ENCODE data around the gene RGS2. TPM values are rescaled to one million over a fixed set of nuclear protein-coding genes. Genes with fewer than 3 reads are reported as not detected.

RGS2 gene
- total and polyA plus RNA-seq, 2 experiments from 2014 or later: 196 to 283 TPM

GRCh38 chr1:192814805-192815204 is 6.0 kb downstream of the RGS2 start:
- no peak overlapping the region for H2AFZ ChIP-seq
- DNase-seq (ENCODE audit: low spot score): no peak
- H3K4me3 ChIP-seq: no peak overlapping the region
- peaks cover 10% of the 10 kb centered on the region for H3K36me3 ChIP-seq (replicated peaks; ENCODE audit: insufficient read depth, low read depth)
- peaks cover 6% of the 10 kb centered on the region for H4K20me1 ChIP-seq (ENCODE audit: insufficient read depth, poor library complexity, severe bottlenecking)
- no peak for TF ChIP-seq EZH2phosphoT487 (IDR thresholded peaks at IDR 0.05; ENCODE audit: low read depth, severe bottlenecking, unreplicated experiment)
- no peak for TF ChIP-seq EZH2 (IDR thresholded peaks at IDR 0.05; ENCODE audit: borderline replicate concordance)
- no peak for TF ChIP-seq CTCF (IDR thresholded peaks at IDR 0.05; ENCODE audit: poor library complexity)
- peaks cover 11% of the 10 kb centered on the region for H3K79me2 ChIP-seq
- no peaks in the 10 kb centered on the region for H3K9me2 ChIP-seq (replicated peaks; ENCODE audit: insufficient read depth)
- WGBS (ENCODE audit: low lambda C conversion rate, missing lambda C conversion rate): 80% methylated on average over 1 of the region's 1 CpG
- no peaks in the 10 kb centered on the region for H3K27me3 ChIP-seq
- peaks cover 15% of the 10 kb centered on the region for H3K4me1 ChIP-seq (ENCODE audit: insufficient read depth)
- H3K9me3 ChIP-seq (ENCODE audit: low read depth): no peaks in the 10 kb centered on the region
- H3K27ac ChIP-seq: no peak overlapping the region
- H3K4me2 ChIP-seq: no peak overlapping the region

GRCh38 chr1:192817246-192817645 is 8.4 kb downstream of the RGS2 start:
- 39% methylated on average over 4 of the region's 4 CpGs for WGBS (ENCODE audit: low lambda C conversion rate, missing lambda C conversion rate)
- H3K36me3 ChIP-seq (replicated peaks; ENCODE audit: insufficient read depth, low read depth): no peaks in the 10 kb centered on the region
- no peak overlapping the region for H3K4me3 ChIP-seq
- H3K9me3 ChIP-seq (ENCODE audit: low read depth): no peaks in the 10 kb centered on the region
- TF ChIP-seq EZH2phosphoT487 (IDR thresholded peaks at IDR 0.05; ENCODE audit: low read depth, severe bottlenecking, unreplicated experiment) (no peak), EZH2 (IDR thresholded peaks at IDR 0.05; ENCODE audit: borderline replicate concordance) (no peak), CTCF (IDR thresholded peaks at IDR 0.05; ENCODE audit: poor library complexity) (no peak)
- peak overlapping the region; percentile 6 for H3K4me2 ChIP-seq
- H3K79me2 ChIP-seq: no peaks in the 10 kb centered on the region
- H3K27me3 ChIP-seq: no peaks in the 10 kb centered on the region
- H2AFZ ChIP-seq: no peak overlapping the region
- no peaks in the 10 kb centered on the region for H4K20me1 ChIP-seq (ENCODE audit: insufficient read depth, poor library complexity, severe bottlenecking)
- H3K9me2 ChIP-seq (replicated peaks; ENCODE audit: insufficient read depth): no peaks in the 10 kb centered on the region
- no peak overlapping the region for H3K27ac ChIP-seq
- DNase-seq (ENCODE audit: low spot score): no peak
- H3K4me1 ChIP-seq (ENCODE audit: insufficient read depth): no peaks in the 10 kb centered on the region

GRCh38 chr1:192821296-192821695 is 12.5 kb downstream of the RGS2 start:
- TF ChIP-seq CTCF (IDR thresholded peaks at IDR 0.05; ENCODE audit: poor library complexity) (no peak), EZH2phosphoT487 (IDR thresholded peaks at IDR 0.05; ENCODE audit: low read depth, severe bottlenecking, unreplicated experiment) (no peak), EZH2 (IDR thresholded peaks at IDR 0.05; ENCODE audit: borderline replicate concordance) (no peak)
- Histone ChIP-seq H3K9me2 (replicated peaks; ENCODE audit: insufficient read depth) (no peaks in the 10 kb centered on the region), H3K27ac (no peak overlapping the region), H3K4me3 (no peak overlapping the region), H3K36me3 (replicated peaks; ENCODE audit: insufficient read depth, low read depth) (no peaks in the 10 kb centered on the region), H3K9me3 (ENCODE audit: low read depth) (no peaks in the 10 kb centered on the region), H3K4me1 (ENCODE audit: insufficient read depth) (no peaks in the 10 kb centered on the region), H3K79me2 (no peaks in the 10 kb centered on the region), H2AFZ (no peak overlapping the region), H3K4me2 (no peak overlapping the region), H4K20me1 (ENCODE audit: insufficient read depth, poor library complexity, severe bottlenecking) (no peaks in the 10 kb centered on the region), H3K27me3 (no peaks in the 10 kb centered on the region)
- 92% methylated on average over 3 of the region's 3 CpGs for WGBS (ENCODE audit: low lambda C conversion rate, missing lambda C conversion rate)
- no peak for DNase-seq (ENCODE audit: low spot score)

GRCh38 chr1:192824511-192824910 is 15.7 kb downstream of the RGS2 start:
- Histone ChIP-seq H2AFZ (no peak overlapping the region), H3K4me3 (no peak overlapping the region), H3K79me2 (no peaks in the 10 kb centered on the region), H3K36me3 (replicated peaks; ENCODE audit: insufficient read depth, low read depth) (no peaks in the 10 kb centered on the region), H3K27ac (no peak overlapping the region), H3K27me3 (no peaks in the 10 kb centered on the region), H3K9me2 (replicated peaks; ENCODE audit: insufficient read depth) (no peaks in the 10 kb centered on the region), H3K4me1 (ENCODE audit: insufficient read depth) (peaks cover 4% of the 10 kb centered on the region), H3K9me3 (ENCODE audit: low read depth) (no peaks in the 10 kb centered on the region), H3K4me2 (no peak overlapping the region), H4K20me1 (ENCODE audit: insufficient read depth, poor library complexity, severe bottlenecking) (no peaks in the 10 kb centered on the region)
- DNase-seq (ENCODE audit: low spot score): no peak
- WGBS (ENCODE audit: low lambda C conversion rate, missing lambda C conversion rate): 0% methylated on average over 1 of the region's 1 CpG
- TF ChIP-seq CTCF (IDR thresholded peaks at IDR 0.05; ENCODE audit: poor library complexity) (no peak), EZH2 (IDR thresholded peaks at IDR 0.05; ENCODE audit: borderline replicate concordance) (no peak), EZH2phosphoT487 (IDR thresholded peaks at IDR 0.05; ENCODE audit: low read depth, severe bottlenecking, unreplicated experiment) (no peak)

All from hepatocyte (in vitro differentiated cells).